Gastroesophageal sphincter (tissue), 3 donors: ENCODE data around the gene PSPN.
"Not testable (repeated sequence)": the region's sequence is repeated elsewhere in the genome, so short reads cannot be mapped to it uniquely, and the experiment has no call there.

Source experiments
- CTCF ChIP-seq, 4 experiments: fragments of 200-600 bp in 2 of 4; fragments of 450-650 bp in 2 of 4; sonication (generic) in 1 of 4; IDR thresholded peaks; one replicate each; pipeline ENCODE4 v1.5.1; 2017 to 2019; ENCODE audit warnings: antibody characterized with exemption in 4 of 4, mild to moderate bottlenecking in 2 of 4, moderate library complexity in 2 of 4
- EP300 ChIP-seq: sonication (generic); formaldehyde crosslinking; IDR thresholded peaks from one replicate; pipeline ENCODE4 v1.6.1; 2017; ENCODE audit warnings: antibody characterized with exemption, mild to moderate bottlenecking
- POLR2AphosphoS5 ChIP-seq: sonication (generic); formaldehyde crosslinking; IDR thresholded peaks from one replicate; pipeline ENCODE4 v1.6.1; 2017; ENCODE audit warnings: antibody characterized with exemption

GRCh38 chr19:6349271-6349670, 26.5 kb downstream of the PSPN start:
- not testable (repeated sequence) for TF ChIP-seq CTCF (IDR thresholded peaks at IDR 0.05); EP300; POLR2AphosphoS5
